ENCODE data around the gene ZNF714.

GRCh38 chr19:21147540-21147939, 65.5 kb downstream of the ZNF714 start:
- TF ChIP-seq, protein P1, sequence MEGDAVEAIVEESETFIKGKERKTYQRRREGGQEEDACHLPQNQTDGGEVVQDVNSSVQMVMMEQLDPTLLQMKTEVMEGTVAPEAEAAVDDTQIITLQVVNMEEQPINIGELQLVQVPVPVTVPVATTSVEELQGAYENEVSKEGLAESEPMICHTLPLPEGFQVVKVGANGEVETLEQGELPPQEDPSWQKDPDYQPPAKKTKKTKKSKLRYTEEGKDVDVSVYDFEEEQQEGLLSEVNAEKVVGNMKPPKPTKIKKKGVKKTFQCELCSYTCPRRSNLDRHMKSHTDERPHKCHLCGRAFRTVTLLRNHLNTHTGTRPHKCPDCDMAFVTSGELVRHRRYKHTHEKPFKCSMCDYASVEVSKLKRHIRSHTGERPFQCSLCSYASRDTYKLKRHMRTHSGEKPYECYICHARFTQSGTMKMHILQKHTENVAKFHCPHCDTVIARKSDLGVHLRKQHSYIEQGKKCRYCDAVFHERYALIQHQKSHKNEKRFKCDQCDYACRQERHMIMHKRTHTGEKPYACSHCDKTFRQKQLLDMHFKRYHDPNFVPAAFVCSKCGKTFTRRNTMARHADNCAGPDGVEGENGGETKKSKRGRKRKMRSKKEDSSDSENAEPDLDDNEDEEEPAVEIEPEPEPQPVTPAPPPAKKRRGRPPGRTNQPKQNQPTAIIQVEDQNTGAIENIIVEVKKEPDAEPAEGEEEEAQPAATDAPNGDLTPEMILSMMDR (IDR thresholded peaks at IDR 0.05): no peak
- TF ChIP-seq POLR2A (IDR thresholded peaks at IDR 0.05) (no peak), POLR2AphosphoS5 (IDR thresholded peaks at IDR 0.05) (no peak)

Measured in prostate gland (tissue), 2 donors.